ENCODE data around the gene DPH1.

DNA sequence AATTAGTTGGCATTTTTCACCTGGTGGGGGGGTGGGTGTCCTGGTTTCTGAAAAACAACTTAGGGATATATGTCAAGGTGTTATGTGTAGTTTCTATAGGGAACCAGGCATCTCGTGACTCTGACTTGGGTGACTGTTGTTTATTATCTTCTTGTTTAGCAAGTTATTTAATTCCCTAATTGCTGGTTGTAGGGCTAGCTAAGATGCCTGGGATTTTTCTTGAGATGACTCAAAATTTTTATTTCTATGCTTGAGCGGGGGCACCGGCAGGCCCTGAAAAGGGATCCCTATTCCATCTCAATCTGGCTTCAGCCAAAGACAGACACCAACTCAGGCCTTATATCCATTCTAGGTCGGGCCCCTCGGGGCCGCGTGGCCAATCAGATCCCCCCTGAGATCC is 3.2 kb downstream of the DPH1 start:
- TF ChIP-seq, protein P1, sequence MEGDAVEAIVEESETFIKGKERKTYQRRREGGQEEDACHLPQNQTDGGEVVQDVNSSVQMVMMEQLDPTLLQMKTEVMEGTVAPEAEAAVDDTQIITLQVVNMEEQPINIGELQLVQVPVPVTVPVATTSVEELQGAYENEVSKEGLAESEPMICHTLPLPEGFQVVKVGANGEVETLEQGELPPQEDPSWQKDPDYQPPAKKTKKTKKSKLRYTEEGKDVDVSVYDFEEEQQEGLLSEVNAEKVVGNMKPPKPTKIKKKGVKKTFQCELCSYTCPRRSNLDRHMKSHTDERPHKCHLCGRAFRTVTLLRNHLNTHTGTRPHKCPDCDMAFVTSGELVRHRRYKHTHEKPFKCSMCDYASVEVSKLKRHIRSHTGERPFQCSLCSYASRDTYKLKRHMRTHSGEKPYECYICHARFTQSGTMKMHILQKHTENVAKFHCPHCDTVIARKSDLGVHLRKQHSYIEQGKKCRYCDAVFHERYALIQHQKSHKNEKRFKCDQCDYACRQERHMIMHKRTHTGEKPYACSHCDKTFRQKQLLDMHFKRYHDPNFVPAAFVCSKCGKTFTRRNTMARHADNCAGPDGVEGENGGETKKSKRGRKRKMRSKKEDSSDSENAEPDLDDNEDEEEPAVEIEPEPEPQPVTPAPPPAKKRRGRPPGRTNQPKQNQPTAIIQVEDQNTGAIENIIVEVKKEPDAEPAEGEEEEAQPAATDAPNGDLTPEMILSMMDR (conservative IDR thresholded peaks at IDR 0.05; ENCODE audit: low read length), result no peak
- no peak for TF ChIP-seq EZH2phosphoT487 (IDR thresholded peaks at IDR 0.05; ENCODE audit: borderline replicate concordance)
